T-helper 2 cell treated with Interferon-gamma antibody and Interleukin-4, amounts not matched to agents 100 ng/mL and 5 ng/mL, for 36 hours (primary cell): ENCODE data around the gene FAIM. TPM values are rescaled to one million over a fixed set of nuclear protein-coding genes. Genes with fewer than 3 reads are reported as not detected.
"Not testable (repeated sequence)": the region's sequence is repeated elsewhere in the genome, so short reads cannot be mapped to it uniquely, and the experiment has no call there.

Source experiments
- intact Hi-C: fragments of 100-400 bp; cut with micrococcal nuclease; formaldehyde crosslinking; loops from one replicate; pipeline ENCODE4 v1.15.1; 2023
- total RNA-seq: library from RNA; stranded (reverse); gene quantifications from 2 replicates; pipeline ENCODE4 v1.2.3, GENCODE V29; 2022

The FAIM gene, protein sequence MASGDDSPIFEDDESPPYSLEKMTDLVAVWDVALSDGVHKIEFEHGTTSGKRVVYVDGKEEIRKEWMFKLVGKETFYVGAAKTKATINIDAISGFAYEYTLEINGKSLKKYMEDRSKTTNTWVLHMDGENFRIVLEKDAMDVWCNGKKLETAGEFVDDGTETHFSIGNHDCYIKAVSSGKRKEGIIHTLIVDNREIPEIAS
- 2.4 and 3.0 TPM in 2 replicates for total RNA-seq

DNA sequence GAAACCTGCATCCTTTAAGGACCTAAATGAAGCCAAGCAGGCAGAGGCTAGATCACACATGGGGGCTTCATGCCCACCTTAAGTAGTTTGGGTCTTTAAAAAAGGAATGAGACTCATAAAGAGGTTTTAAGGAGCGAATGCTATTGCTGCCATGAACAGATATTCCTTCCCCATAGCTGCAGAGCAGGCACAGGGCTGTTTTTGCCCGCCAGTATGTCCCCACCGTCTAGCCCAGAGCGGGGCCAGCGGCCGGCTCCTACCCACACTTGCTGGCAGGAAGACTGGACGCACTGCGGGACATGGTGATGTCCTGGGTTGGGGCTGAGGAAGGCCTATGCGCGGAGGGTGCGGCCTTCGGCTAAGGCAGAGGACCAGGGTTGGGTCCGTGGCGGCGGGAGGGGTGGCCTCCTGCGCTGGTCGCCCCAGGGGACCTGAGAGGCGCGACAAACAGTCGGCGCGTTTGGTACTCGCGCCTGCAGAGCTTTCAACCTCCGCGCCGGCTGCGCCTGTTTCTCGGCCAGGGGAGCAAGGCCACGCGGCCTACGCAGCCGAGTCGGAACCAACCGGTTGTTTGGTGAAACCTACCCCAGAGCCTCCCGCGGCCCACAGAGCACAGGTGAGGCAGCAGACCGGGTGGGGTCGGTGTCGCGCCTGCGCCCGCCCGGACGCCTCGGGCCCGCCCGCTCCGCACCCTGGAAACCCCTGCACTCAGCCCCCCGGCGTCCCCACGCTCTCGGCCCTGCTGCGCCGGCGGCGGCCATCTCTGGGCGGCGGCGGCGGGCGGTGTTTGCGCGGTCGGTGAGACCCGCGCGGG lies at the start of gene FAIM:
TSS of gene FAIM (plus strand) at position 450 of the 814 bp plus-strand sequence. CDS start 10,956 bp downstream, outside the sequence.
- intact Hi-C loops = loop anchor here (1.0 kb wide), 1 partner anchor 14 kb away; the partner anchor contains the start of gene CEP70

DNA sequence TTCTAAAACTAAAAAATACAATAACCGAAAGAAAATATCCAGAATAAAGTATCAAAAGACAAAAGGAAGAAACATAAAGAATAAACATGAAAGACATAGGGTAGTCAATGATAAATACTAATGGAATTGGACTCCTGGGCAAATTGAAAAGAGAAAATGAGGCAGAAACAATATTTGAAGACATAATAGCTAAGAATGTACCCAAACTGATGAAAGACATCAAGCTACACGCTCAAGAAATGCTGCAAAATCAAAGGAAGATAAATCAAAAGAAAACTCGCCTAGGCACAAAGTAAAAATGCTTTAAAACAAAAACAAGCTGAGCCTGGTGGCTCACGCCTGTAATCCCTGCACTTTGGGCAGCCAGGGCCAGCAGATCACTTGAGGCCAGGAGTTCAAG lies 49.4 kb upstream of the FAIM start:
- intact Hi-C loops = no loop called here

DNA sequence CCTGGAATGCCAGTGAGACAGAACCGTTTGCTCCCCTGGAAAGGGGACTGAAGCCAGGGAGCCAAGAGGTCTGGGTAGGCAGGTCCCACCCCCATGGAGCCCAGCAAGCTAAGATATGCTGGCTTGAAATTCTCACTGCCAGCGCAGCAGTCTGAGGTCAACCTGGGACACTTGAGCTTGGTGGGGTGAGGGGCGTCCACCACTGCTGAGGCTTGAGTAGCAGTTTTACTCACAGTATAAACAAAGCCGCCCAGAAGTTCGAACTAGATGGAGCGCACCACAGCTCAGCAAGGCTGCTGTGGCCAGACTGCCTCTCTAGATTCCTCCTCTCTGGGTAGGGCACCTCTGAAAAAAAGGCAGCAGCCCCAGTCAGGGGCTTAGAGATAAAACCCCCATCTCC lies 48.1 kb upstream of the FAIM start:
- intact Hi-C loops = no loop called here

DNA sequence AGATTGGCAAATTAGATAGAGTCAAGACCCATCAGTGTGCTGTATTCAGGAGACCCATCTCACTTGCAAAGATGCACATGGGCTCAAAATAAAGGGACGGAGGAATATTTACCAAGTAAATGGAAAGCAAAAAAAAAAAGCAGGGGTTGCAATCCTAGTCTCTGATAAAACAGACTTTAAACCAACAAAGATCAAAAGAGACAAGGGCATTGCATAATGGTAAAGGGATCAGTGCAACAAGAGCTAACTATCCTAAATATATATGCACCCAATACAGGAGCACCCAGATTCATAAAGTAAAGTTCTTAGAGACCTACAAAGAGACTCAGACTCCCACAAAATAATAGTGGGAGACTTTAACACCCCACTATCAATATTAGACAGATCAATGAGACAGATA lies 45.7 kb upstream of the FAIM start:
- intact Hi-C loops = not testable (repeated sequence)

DNA sequence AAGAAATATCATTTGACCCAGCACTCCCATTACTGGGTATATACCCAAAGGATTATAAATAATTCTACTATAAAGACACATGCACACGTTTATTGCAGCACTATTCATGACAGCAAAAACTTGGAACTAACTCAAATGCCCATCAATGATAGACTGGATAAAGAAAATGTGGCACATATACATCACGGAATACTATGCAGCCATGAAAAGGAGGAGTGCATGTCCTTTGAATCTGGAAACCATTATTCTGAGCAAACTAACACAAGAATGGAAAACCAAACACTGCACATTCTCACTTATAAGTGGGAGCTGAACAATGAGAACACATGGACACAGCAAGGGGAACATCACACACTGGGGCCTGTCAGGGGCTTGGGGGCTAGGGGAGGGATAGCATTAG lies 42.3 kb upstream of the FAIM start:
- intact Hi-C loops = not testable (repeated sequence)

DNA sequence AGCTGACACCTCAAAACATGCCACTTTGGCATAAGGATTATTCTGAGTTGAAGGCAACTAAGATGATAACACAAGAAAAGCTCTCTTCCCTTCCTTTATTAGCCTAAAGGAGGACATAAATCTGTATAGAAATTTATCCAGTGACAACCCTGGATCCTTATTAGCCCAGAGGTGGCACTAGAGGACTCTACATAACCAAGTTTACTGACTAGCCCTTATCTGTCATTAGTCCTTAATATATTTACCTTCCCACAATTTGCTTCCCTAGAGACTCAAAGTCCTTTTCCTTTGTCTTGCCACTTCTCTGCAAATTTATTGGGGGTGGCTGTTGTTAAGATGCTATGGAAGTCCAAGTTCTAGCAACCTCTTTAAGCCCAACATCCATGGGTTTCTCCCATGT lies 41.2 kb upstream of the FAIM start:
- intact Hi-C loops = no loop called here

DNA sequence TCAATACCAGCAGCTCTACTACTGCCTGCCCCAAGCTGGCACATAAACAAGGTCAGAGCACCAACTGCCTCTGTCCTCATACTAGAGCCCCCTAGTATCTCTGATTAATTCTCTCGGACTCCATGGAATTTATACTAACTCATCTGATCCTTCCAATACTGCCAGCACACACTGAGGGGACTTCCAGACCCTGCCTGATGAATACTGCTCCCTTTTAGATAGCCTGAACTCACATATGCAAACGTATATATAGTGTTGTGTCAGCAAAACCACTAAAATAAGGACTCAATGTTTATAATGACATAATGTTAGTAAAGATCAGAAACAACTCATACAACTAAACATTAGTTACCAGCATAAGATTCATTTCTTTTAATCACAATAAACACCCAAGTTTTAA lies 39.5 kb upstream of the FAIM start:
- intact Hi-C loops = no loop called here

DNA sequence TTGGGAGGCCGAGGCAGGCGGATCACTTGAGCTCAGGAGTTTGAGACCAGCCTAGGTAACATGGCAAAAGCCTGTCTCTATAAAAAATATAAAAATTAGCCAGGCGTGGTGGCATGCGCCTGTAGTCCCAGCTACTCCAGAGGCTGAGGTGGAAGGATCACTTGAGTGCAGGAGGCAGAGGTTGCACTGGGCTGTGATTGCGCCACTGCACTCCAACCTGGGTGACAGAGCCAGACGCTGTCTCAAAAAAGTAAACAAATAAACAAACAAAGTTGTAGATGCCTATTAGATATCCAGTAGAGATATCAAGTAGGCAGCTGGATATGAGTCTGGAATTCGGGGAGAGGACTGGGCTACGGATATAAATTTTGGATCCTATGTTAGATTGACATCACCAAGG lies 38.9 kb upstream of the FAIM start:
- intact Hi-C loops = not testable (repeated sequence)

DNA sequence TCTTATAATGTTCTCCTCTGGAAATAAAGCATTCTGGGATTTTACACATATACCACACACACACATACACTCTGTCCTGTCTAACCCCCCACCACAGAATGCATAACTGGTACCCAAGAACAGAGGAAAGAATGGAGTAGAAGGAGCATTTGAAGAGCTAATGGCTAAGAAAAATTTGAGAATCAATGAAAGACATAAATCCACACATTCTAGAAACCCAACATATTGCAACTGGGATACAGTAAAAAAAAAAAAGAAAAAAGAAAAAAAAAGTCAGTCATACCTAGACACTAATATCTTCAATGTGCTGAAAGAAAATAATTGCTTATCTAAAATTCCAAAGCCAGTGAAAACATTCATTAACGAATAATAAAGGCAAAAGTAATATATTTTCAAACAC lies 35.4 kb upstream of the FAIM start:
- intact Hi-C loops = no loop called here

DNA sequence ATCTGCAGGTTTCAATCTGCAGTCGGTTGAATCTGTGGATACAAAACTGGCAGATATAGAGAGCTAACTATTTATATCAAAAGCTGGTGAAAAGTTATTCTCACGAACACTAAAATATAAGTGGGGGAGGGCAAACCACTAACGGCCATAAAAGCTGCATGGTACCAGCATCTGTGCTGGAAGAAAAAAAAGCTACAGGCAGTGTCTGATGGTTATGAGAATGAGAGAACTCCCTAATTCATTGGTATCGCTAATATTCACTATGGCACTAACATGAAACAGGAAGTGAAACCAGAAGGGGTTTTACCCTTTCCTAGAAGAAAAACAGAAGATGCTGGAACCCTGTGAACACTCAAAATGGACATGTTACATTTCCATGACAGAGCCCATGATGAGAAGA lies 30.4 kb upstream of the FAIM start:
- intact Hi-C loops = loop anchor here (1.0 to 5.0 kb wide), 2 partner anchors 16 to 66 kb away; partner anchors contain the start of gene CEP70

DNA sequence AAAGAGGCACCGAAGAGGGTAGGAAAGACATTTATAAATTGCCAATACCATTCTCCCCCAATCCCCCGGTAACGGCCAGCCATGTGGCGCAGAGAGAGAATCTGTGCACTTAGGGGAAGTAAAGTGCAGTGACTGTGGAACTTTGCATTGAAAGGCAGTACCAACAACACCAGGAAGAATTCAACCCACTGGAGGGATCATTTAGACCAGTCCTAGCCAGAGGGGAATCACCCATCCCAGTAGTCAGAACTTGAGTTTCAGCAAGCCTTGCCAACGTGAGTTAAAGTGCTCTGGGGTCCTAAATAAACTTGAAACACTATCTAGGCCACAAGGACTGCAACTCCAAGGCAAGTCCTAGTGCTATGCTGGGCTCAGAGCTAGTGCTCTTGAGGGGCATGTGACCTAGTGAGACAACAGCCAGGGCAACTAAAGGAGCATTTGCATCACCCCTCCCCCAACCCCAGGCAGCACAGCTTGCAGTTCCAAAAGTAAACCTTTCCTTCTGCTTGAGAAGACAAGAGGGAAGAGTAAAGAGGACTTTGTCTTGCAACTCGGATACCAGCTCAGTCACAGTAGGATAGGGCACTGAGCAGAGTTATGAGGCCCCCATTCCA lies 29.5 kb upstream of the FAIM start:
- intact Hi-C loops = loop anchor here (1.0 to 5.0 kb wide), 2 partner anchors 15 to 67 kb away; partner anchors contain the start of gene CEP70

DNA sequence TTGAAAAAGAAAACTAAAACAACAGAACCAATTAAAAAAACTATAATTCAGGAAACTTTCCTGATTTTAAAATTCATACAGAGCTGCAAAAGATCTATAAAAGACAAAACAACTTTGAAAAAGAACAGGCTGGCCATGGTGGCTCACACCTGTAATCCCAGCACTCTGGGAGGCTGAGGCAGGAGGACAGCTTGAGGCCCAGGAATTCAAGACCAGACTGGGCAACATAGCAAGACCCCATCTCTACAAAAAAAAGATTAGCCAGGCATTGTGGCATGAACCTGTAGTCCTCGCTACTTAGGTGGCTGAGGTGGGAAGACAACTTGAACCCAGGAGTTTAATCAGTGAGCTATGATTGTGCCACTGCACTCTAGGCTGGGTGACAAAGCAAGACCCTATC lies 21.2 kb upstream of the FAIM start:
- intact Hi-C loops = no loop called here

DNA sequence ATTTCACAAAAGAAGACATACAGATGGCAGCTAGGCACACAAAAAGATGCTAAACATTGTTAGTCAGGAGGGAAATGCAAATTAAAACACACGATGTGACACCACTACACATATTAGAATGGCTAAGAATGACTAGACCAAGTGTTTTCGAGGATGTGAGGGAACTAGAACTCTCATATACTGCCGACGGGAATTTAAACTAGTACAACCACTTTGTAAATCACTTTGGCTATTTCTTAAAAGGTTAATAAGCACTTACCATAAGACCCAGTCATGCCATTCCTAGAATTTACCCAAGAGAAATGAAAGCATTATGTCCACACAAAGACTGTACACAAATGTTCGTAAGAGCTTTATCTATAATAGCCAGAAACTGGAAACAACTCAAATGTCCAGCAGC lies 20.1 kb upstream of the FAIM start:
- intact Hi-C loops = no loop called here

DNA sequence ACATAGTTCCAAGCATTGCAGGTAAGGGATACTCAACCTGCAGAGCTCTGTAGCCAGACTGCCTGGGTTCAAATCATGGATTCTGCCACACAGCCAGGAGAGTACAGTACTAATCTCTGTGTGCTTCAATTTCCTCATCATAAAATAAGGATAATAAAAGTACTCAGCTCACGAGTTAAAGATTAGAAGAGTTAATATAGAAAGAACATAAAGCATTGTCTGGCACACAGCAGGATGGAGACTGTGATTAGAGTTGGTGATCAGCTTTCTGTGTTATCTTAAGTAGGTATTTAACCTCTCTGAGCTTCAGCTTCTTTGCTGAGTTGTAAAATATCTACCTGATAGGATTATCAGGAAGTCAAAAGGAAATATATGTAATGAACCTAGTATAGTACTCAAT lies 17.2 kb upstream of the FAIM start:
- intact Hi-C loops = loop anchor here (5.0 kb wide), 6 partner anchors 106 to 1086 kb away; partner anchors contain the start of genes COPB2 and NMNAT3

DNA sequence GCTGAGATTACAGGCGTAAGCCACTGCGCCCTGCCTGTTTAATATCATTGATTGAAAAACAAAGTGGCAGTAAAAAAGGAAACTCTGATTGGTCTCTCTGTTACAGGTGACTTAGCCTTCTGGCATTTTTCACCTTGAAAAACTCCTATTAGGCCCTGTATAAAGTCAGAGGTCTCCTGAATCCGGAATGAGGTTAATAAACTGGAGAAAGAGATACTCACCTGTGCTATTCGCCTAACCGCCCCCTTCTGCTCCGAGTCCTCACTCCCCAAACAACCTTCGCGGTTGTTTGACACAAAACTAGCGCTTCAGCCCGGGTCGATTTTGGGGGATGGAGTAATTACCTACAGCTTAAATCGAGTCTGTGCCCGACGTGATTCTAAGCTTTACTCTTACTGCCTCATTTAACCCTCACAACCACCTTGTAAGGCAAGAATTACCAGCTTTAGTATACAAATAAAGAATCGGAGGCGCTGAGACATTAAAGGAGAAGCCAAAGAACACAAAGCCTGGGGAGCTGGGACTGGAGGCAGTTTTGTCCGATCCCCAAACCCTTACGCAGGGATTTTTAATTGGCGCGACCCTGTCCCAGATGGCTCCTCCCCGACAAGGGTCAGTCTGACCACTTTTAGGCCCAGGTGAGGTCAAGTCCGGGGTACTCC lies 15.0 kb upstream of the FAIM start:
- intact Hi-C loops = loop anchor here (1.0 to 5.0 kb wide), 13 partner anchors 15 to 1084 kb away; partner anchors contain the start of genes COPB2, NMNAT3 and PIK3CB

DNA sequence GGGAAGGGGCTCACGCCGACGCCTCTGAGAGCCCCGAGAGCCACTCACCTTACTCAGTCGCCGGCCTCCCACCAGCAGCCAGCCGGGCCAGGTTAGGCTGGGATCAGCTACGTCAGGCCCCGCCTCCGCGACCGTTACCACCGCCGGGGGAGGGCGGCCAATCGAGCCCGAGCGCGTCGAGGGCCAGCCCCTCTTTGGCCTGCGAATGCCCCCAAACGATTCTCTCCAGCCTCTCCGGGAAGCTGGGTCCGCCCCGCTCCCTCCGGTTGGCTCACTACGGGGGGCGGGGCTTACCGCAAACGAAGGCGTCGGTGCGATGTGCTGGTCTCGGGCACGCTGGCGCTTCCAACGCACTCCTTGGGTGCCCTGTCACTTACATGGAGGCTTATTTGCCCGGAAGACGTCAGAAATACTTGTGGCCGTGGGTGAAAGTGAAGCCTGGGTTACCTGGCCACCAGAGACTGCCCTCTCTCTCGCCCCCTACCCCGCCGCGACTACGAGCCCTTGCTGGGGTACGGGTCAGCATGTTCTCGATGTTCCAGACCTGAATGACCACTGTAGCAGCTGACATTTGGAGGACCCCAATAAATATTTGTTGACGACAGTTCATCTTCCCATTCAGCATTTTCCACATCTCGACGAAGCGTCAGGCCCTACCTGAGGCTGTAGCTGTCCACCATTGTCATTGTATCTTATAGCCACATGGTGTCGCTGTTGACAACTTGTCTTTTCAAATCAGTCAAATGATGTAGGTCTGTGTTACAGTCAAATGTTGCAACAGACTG lies 14.2 kb upstream of the FAIM start, which contains the start of gene CEP70:
TSS of gene CEP70 (minus strand) at position 111 of the 785 bp plus-strand sequence. CDS start 21,333 bp downstream, outside the sequence.
- intact Hi-C loops = loop anchor here (1.0 to 5.0 kb wide), 13 partner anchors 15 to 1083 kb away; partner anchors contain the start of genes COPB2, NMNAT3 and PIK3CB

DNA sequence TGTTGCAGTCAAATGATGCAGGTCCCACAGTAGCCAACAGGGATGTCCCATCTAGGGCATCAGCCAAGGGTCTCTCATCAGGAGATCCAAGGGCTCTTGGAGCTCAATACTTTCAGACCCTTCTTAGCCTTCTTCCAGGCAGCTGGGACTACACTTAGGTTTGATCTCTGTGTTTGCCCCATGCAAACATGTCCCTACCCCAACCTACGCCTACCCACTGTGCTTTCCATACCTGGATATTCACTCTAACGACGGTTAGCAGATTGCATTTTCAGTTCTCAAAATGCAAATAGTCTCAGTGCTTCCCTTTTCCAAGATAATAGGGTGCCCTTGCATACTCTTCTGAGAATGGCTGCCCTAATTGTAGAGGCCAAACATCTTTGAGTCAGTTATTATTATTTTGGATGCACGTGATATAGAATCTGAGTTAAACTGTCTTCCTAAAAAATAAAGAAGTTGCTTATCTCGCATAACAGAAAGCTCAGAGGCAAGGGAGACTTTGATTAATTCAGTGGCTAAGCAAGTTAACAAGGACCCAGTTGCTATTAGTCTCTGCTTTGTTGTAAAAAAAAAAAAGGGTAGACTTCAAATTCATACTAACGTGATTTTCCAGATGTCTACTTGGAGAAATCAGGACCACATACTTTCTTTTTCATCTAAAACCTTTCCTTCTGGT lies 13.5 kb upstream of the FAIM start:
- intact Hi-C loops = loop anchor here (1.0 to 5.0 kb wide), 13 partner anchors 14 to 1082 kb away; partner anchors contain the start of genes COPB2, NMNAT3 and PIK3CB

DNA sequence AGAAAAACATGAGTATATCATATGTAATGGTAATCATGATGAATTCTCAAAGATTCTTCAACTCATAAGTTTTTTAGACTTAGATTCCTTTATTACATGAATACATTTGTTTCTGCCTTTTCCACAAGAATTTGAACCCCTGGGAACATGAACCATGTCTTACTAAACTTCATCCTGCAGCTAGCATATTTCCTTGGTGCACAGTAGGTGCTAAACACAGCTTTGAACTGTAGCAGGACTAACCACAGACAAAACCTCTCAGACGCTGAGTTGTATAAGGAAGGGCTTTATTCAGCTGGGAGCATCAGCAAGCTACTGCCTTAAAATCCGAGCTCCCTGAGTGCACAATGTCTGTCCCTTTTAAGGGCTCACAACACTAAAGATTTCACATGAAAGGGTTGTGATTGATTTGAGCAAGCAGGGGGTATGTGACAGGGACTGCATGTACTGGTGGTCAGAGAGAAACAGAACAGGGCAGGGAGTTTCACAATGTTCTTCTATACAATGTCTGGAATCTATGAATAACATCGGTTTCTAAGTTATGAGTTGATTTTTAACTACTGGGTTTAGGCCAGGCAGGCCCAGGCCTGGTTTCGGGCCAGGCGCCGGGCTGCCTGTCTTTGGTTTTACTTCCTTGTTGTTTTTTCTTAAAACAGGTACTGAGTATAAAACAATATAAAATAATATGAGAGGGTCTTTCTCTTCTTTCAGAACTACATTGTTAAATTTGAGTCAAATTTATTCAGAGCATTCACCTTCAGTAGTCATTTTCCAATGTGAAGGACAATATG lies 11.2 kb upstream of the FAIM start:
- intact Hi-C loops = not testable (repeated sequence)

DNA sequence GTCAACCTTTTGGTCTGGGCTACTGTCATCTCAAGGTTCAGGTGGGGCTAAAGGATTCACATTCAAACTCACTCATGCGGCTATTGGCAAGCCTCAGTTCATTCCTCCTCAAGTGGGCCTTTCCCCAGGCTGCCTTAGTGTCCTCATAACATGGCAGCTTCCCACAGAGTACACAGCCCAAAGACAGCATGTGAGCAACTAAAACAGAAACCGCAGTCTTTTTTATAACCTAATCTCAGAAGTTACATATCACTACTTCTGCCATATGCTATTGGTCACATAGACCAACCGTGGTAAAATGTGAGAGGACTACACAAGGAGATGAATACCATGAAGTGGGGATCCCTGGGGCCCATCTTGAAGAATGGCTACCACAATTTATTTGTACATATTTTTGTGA lies 10.0 kb upstream of the FAIM start:
- intact Hi-C loops = no loop called here
